ENCODE data around the gene GPHA2. TPM values are rescaled to one million over a fixed set of nuclear protein-coding genes. Genes with fewer than 3 reads are reported as not detected.
A peak's percentile ranks its signal among the peaks of the same experiment; 100 is the strongest.

Gene GPHA2
- total and polyA plus RNA-seq, 2 of the 13 experiments (the other 11 are each of a cell fraction or from before 2014, with no cell fraction given): 13.0 to 19.1 TPM

GRCh38 chr11:64892838-64893193, 42.9 kb downstream of the GPHA2 start (continued):
- TF ChIP-seq ERF (CRISPR knock-in tag; IDR thresholded peaks at IDR 0.05) (no peak; the same call in 1 of the 2 replicates), ZNF569 (CRISPR knock-in tag; IDR thresholded peaks at IDR 0.05; ENCODE audit: borderline replicate concordance) (no peak), ZNF670 (CRISPR knock-in tag; IDR thresholded peaks at IDR 0.05; ENCODE audit: borderline replicate concordance) (no peak), NFATC3 (CRISPR knock-in tag; IDR thresholded peaks at IDR 0.05) (no peak), ARID3A (IDR thresholded peaks at IDR 0.05; ENCODE audit: low read depth, low read length) (no peak), ZBTB7A (CRISPR knock-in tag; IDR thresholded peaks at IDR 0.05) (peak; percentile 33; the same call in 1 of the 2 replicates), ISL2 (CRISPR knock-in tag; IDR thresholded peaks at IDR 0.05) (no peak; the same call in 1 of the 2 replicates), HES4 (CRISPR knock-in tag; IDR thresholded peaks at IDR 0.05; ENCODE audit: borderline replicate concordance) (peak; percentile 21; the same call in 1 of the 2 replicates), ZNF746 (CRISPR knock-in tag; IDR thresholded peaks at IDR 0.05) (no peak), ZSCAN29 (CRISPR knock-in tag; conservative IDR thresholded peaks at IDR 0.05) (no peak), ZNF770 (CRISPR knock-in tag; IDR thresholded peaks at IDR 0.05) (no peak), GTF2F1 (IDR thresholded peaks at IDR 0.05; ENCODE audit: low read length) (no peak), KLF9 (CRISPR knock-in tag; IDR thresholded peaks at IDR 0.05; ENCODE audit: low read depth) (no peak; the same call in 1 of the 2 replicates), ZFP36 (IDR thresholded peaks at IDR 0.05; ENCODE audit: borderline replicate concordance, low read depth, low read length, partially characterized antibody) (no peak), ZNF253 (CRISPR knock-in tag; IDR thresholded peaks at IDR 0.05; ENCODE audit: borderline replicate concordance) (no peak), ATRX (CRISPR knock-in tag; IDR thresholded peaks at IDR 0.05; ENCODE audit: borderline replicate concordance) (no peak), FOSL2 (CRISPR knock-in tag; IDR thresholded peaks at IDR 0.05) (no peak), SALL1 (CRISPR knock-in tag; IDR thresholded peaks at IDR 0.05) (no peak), DNMT3B (CRISPR knock-in tag; conservative IDR thresholded peaks at IDR 0.05) (no peak), REL (CRISPR knock-in tag; conservative IDR thresholded peaks at IDR 0.05) (no peak), HOXD1 (CRISPR knock-in tag; IDR thresholded peaks at IDR 0.05) (no peak), BHLHE40 (IDR thresholded peaks at IDR 0.05; ENCODE audit: low read length) (no peak), U2AF2 (IDR thresholded peaks at IDR 0.05; ENCODE audit: low read depth, low read length) (no peak), ZSCAN12 (CRISPR knock-in tag; IDR thresholded peaks at IDR 0.05) (no peak), TFDP1 (CRISPR knock-in tag; IDR thresholded peaks at IDR 0.05; ENCODE audit: borderline replicate concordance) (no peak), ZBTB21 (CRISPR knock-in tag; IDR thresholded peaks at IDR 0.05) (no peak), MTF1 (CRISPR knock-in tag; IDR thresholded peaks at IDR 0.05) (no peak), ZBTB1 (CRISPR knock-in tag; IDR thresholded peaks at IDR 0.05; ENCODE audit: borderline replicate concordance) (no peak)

Data from HepG2 (cell line).